ENCODE results near the gene NIP7. TPM values are rescaled to one million over a fixed set of nuclear protein-coding genes. Genes with fewer than 3 reads are reported as not detected.

NIP7 gene
- total and polyA plus RNA-seq, 2 of the 8 experiments (the other 6 are each of a cell fraction or from before 2014, with no cell fraction given), result 14.5 to 52.2 TPM

- Histone ChIP-seq H3K36me3 (ENCODE audit: control insufficient read depth in 2 of 4, insufficient read depth in 4 of 4, low read length in 3 of 4) (peaks cover 25 to 58% (median 46%) of the 10 kb centered on the region in 4 experiments), H2BK120ac (replicated peaks; ENCODE audit: low read depth, low read length) (no peak overlapping the region), H3K23me2 (ENCODE audit: low read depth, low read length) (no peaks in the 10 kb centered on the region; the same call in 1 of the 2 replicates), H2BK5ac (ENCODE audit: low read depth, low read length) (no peak overlapping the region), H3K56ac (replicated peaks; ENCODE audit: insufficient read length, low read depth, low read length) (no peak overlapping the region), H2AFZ (ENCODE audit: low read length) (no peak overlapping the region), H4K8ac (ENCODE audit: extremely low read depth, insufficient read depth, low read length) (peak overlapping the region; percentile 17), H4K5ac (ENCODE audit: insufficient read length, low read depth, low read length) (no peak overlapping the region), H3K79me1 (ENCODE audit: low read depth, low read length) (no peaks in the 10 kb centered on the region; the same call in 1 of the 2 replicates), H2AK5ac (ENCODE audit: low read depth, low read length) (no peak overlapping the region), H3K18ac (ENCODE audit: extremely low read depth, low read length) (no peak overlapping the region), H3K9me3 (ENCODE audit: insufficient read depth in 2 of 2, low read depth in 1 of 2, low read length in 1 of 2) (no peaks in the 10 kb centered on the region), H3K4me3 (ENCODE audit: extremely low read depth in 1 of 4, insufficient read depth in 2 of 4, low read depth in 3 of 4, low read length in 4 of 4) (no peak overlapping the region), H3K79me2 (ENCODE audit: control insufficient read depth in 1 of 2, insufficient read depth in 2 of 2, low read length in 2 of 2) (peaks cover 0 to 13% of the 10 kb centered on the region in 2 experiments; a peak in 1 of 4 replicates), H4K91ac (replicated peaks; ENCODE audit: insufficient read length, low read length) (no peak overlapping the region), H2BK20ac (ENCODE audit: low read length) (no peak overlapping the region), H3K4me2 (ENCODE audit: insufficient read depth in 1 of 2, low read depth in 2 of 2, low read length in 2 of 2) (no peak overlapping the region), H3K9ac (replicated peaks in 1 of 4; ENCODE audit: extremely low read depth in 1 of 4, low read depth in 3 of 4, low read length in 3 of 4) (no peak overlapping the region), H3K4me1 (replicated peaks in 1 of 4; ENCODE audit: control insufficient read depth in 3 of 4, insufficient read depth in 4 of 4, low read length in 3 of 4) (no peaks in the 10 kb centered on the region), H3K27me3 (replicated peaks in 1 of 4; ENCODE audit: control insufficient read depth in 3 of 4, extremely low read depth in 1 of 4, insufficient read depth in 3 of 4, low read length in 3 of 4) (no peaks in the 10 kb centered on the region), H3K23ac (ENCODE audit: insufficient read length) (no peak overlapping the region), H3K14ac (ENCODE audit: insufficient read length) (no peak overlapping the region), H4K20me1 (replicated peaks in 1 of 2; ENCODE audit: control insufficient read depth in 1 of 2, insufficient read depth in 2 of 2, low read length in 2 of 2) (peaks cover 2 to 21% of the 10 kb centered on the region in 2 experiments), H3K27ac (ENCODE audit: low read depth, low read length) (no peak overlapping the region), H3K4ac (replicated peaks; ENCODE audit: insufficient read length, low read depth, low read length) (no peak overlapping the region), H2BK12ac (ENCODE audit: low read depth, low read length) (no peak overlapping the region), H2BK15ac (ENCODE audit: low read length) (no peak overlapping the region)
- WGBS, 2 experiments (ENCODE audit: extremely low coverage in 1 of 2, insufficient coverage in 1 of 2, insufficient read length in 1 of 2, insufficient replicate concordance in 2 of 2, low coverage in 1 of 2, low lambda C conversion rate in 2 of 2, missing lambda C conversion rate in 1 of 2), result 95% methylated on average over 28 of the region's 30 CpGs; no CpG with 5 or more reads in 1 of the 2 experiments
- no peak for DNase-seq (ENCODE audit: low read depth in 1 of 2, low spot score in 2 of 2)
- POLR2A ChIA-PET (ENCODE audit: partially characterized antibody), result interaction anchor here (1.3 to 24.8 kb wide), 2 partner anchors 18 to 36 kb away, joined by 3 to 497 read pairs; partner anchors contain the start of genes COG8, NIP7, PDF and TMED6
- CTCF ChIA-PET (ENCODE audit: partially characterized antibody), result interaction anchor here (0.5 to 0.8 kb wide), 2 partner anchors 8 to 155 kb away, joined by 3 to 4 read pairs; no protein-coding TSS in a partner anchor
- FAIRE-seq, result no peak
- TF ChIP-seq MAFK (IDR thresholded peaks at IDR 0.05; ENCODE audit: low read depth, low read length) (no peak), GTF2F1 (IDR thresholded peaks at IDR 0.05; ENCODE audit: borderline replicate concordance, low read depth, low read length) (no peak), FOSL1 (IDR thresholded peaks at IDR 0.05; ENCODE audit: insufficient read depth, low read depth, low read length) (no peak), NRF1 (IDR thresholded peaks at IDR 0.05; ENCODE audit: low read depth, low read length) (no peak), CTBP2 (IDR thresholded peaks at IDR 0.05; ENCODE audit: borderline replicate concordance, insufficient read depth, insufficient read length, low read length) (no peak), TAF1 (IDR thresholded peaks at IDR 0.05; ENCODE audit: low read depth, low read length) (no peak), ATF2 (IDR thresholded peaks at IDR 0.05; ENCODE audit: low read length) (no peak), SUZ12 (IDR thresholded peaks at IDR 0.05; ENCODE audit: low read length) (no peak)
- TF ChIP-seq, protein P1, sequence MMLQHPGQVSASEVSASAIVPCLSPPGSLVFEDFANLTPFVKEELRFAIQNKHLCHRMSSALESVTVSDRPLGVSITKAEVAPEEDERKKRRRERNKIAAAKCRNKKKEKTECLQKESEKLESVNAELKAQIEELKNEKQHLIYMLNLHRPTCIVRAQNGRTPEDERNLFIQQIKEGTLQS (IDR thresholded peaks at IDR 0.05; ENCODE audit: insufficient read depth, low read depth, low read length), result no peak
Measured at GRCh38 chr16:69318177-69318910, 21.2 kb upstream of the NIP7 start.
